Activated CD8-positive, alpha-beta memory T cell treated with anti-CD3 and anti-CD28 coated beads for 48 hours (primary cell): ENCODE measurements around the gene GFY.

ENCODE experiments used
- DNase-seq, 3 experiments: peaks; one replicate each; pipeline ENCODE4 v3.0.0-alpha.2; 2020; ENCODE audit warnings: low read depth in 2 of 3, low spot score in 2 of 3

GFY gene, protein sequence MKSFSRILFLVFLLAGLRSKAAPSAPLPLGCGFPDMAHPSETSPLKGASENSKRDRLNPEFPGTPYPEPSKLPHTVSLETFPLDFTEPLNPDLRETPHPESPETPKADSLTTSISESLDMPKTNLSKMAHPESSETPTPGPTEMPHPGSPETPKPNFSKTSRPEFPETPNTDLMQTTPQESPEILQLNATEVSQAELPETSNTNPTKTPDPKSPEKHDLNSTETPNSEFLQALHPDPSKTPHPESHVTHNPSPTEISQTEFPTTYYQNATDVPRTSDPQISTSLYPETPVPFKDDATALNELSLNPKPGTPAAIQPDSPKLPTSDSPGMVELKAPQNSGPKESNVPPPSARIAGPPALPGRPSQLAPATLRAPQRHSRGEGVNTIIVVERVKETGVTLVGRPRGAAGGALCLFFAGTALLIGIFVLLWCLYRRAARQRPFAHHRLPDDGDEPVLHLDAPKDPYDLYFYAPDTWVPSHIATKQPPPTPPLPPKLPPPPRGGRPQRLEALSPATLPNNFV

GRCh38 chr19:49425178-49425577 lies at the start of gene GFY:
Gene GFY, plus strand, starts transcription at chr19:49425388. Its CDS starts 1,043 bp downstream, at chr19:49426431.
- DNase-seq, result no peak

- no peak for DNase-seq
Measured at GRCh38 chr19:49378512-49378911, 46.7 kb upstream of the GFY start.

- no peak for DNase-seq
Measured at GRCh38 chr19:49380391-49380790, 44.8 kb upstream of the GFY start.

GRCh38 chr19:49382639-49383038 lies 42.5 kb upstream of the GFY start:
- DNase-seq, result no peak

DNA sequence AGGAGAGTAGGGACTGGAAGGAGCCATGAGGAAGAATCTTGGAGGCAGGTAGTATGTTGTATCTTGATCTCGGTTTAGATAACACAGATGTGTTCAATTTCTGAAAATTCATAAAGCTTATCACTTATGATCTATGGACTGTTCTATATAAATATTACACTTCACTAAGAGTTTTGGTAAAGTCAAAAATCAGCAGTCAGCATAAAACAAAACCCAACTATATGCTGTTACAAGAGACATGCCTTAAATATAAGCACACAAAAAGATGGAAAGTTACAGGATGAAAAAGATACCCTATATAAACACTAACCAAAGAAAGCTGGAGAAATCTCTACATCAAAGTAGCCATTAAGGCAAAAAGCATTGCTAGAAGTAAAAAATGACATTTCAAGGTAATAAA lies 41.6 kb upstream of the GFY start:
- no peak for DNase-seq

GRCh38 chr19:49387936-49388372 lies 37.2 kb upstream of the GFY start, which contains the start of gene KASH5:
Gene KASH5, plus strand, starts transcription at chr19:49388249. Its CDS starts 2,635 bp downstream, at chr19:49390884.
- DNase-seq, result peak; percentile 57 to 75 (median 57)

- no peak for DNase-seq
Measured at GRCh38 chr19:49389406-49389805, 35.8 kb upstream of the GFY start.

- no peak for DNase-seq
Measured at GRCh38 chr19:49390131-49390928, 34.9 kb upstream of the GFY start.

DNA sequence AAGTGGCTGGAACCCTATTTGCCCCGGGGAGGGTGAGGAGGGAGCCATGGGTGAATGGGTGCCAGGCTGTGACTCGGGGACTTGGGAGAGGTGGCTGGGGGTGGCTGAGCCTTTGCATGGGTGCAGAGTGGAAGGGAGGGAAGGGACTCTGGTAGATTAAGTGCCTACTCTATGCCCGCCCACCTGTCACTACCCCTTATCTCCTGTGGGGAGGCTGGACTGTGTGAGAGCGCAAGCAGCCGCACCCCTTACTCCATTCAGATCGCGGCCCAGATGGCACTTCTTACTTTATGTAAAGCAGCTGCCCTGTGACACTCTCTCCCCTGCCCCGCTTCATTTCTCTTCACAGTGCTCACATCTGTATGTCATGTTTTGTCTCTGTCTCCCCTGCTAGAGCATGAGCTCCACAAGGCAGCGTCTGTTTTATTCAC lies 34.2 kb upstream of the GFY start:
- no peak for DNase-seq

GRCh38 chr19:49391581-49392399 lies 33.4 kb upstream of the GFY start:
- peak; percentile 38 to 49 (median 43) for DNase-seq

- DNase-seq, result no peak
Measured at GRCh38 chr19:49393881-49394280, 31.3 kb upstream of the GFY start.

DNA sequence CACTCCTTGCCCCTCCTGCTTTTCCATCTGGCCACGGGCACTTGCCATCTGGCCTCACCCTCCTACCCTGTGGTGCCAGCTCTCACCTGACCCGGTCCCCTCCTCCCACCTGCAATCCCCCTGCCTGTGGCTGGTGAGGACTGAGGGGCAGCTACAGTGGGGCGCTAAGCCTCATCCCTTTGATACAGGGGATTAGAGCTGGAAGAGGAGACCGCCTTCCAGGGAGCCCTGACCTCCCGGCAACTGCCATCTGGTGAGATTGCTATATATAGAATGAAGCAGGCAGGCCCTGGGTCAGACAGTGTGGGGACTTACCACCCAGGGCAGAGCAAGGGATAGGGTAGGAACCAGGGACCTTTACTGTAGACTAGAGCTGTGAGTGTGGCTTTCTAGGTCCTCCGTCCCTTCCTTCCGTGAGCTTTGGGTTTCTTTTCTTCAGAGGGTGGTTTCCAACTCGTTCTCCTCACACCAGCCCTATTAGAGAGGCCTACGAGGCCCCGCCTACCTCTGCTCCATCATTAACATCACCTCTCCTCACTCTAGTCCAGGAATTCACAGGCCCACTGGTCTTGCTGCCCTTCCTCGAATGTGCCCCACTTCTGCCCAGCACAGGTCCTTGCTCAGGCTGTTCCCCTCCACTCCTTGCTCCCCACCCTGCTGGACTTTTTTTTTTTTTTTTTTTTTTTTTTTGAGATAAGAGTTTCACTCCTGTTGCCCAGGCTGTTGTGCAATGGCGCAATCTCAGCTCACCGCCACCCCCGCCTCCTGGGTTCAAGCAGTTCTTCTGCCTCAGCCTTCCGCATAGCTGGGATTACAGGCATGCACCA lies 29.4 kb upstream of the GFY start:
- DNase-seq, result no peak

- DNase-seq, result no peak
Measured at GRCh38 chr19:49396738-49397505, 28.3 kb upstream of the GFY start.

DNA sequence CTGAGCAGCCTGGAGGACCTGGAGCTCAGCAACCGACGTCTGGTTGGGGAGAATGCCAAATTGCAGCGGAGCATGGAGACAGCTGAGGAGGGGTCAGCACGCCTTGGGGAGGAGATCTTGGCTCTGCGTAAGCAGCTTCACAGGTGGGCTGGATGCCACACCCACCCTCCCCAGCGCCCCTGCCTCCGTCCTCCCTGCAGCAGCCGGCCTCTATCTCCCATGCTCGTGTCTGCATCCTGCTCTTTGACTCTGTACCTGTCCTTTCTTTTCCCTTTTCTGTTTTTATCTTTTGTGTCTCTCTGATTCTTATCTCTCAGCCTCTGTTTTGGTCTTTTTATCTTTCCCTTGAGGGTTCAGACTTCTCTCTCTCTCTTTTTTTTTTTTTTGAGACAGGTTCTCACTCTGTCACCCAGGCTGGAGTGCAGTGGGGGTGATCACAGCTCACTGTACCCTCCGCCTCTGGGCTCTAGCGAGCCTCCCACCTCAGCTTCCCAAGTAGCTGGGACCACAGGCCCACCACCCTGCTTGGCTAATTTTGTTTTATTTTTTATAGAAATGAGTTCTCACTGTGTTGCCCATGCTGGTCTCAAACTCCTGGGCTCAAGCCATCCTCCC lies 27.1 kb upstream of the GFY start:
- no peak for DNase-seq

DNA sequence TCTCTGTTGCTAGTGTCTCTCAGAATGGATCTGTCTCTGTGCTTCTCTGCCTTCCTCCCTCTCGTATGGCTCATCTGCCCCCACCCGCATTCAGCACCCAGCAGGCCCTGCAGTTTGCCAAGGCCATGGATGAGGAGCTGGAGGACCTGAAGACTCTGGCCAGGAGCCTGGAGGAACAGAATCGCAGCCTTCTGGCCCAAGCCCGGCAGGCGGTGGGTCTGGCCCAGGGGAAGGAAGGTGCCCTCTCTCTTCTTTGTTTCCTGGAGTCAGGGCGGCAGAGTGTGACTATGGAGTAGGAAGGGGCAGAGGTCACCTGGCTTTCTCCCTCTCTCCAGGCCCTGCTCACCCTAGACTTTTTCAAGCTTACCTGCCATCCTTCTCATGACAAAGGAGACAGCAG lies 26.3 kb upstream of the GFY start:
- DNase-seq, result no peak

DNA sequence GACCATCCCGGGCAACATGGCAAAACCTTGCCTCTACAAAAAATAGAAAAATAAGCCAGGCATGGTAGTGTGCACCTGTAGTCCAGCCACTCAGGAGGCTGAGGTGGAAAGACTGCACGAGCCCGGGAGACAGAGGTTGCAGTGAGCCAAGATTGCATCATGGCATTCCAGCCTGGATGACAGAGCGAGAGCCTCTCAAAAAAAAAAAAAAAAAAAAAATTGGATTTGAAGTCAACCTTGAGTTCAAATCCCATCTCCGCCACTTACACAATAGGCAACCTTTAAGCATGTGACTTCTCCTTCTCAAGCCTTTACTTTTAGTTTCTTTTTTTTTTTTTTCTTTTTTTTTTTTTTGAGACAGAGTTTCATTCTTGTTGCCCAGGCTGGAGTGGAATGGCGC lies 25.2 kb upstream of the GFY start:
- no peak for DNase-seq

GRCh38 chr19:49403404-49404187 lies 21.6 kb upstream of the GFY start:
- no peak for DNase-seq

- no peak for DNase-seq
Measured at GRCh38 chr19:49407079-49407478, 18.1 kb upstream of the GFY start.
